Erythroblast (primary cell): ENCODE data around the gene CACNA2D4.

ENCODE experiments used
- DNase-seq, 2 experiments: peaks; one replicate each; lab custom pipeline; 2025; lab: John Stamatoyannopoulos, UW
- GATA1 ChIP-seq: IDR thresholded peaks from 2 replicates; pipeline ENCODE4 v1.6.1; 2011; ENCODE audit warnings: low read depth, mild to moderate bottlenecking, control low read depth, low read length, moderate library complexity
- POLR2A ChIP-seq: IDR thresholded peaks from 2 replicates; pipeline ENCODE4 v1.6.1; 2011; ENCODE audit warnings: mild to moderate bottlenecking, low read length

The CACNA2D4 gene

DNA sequence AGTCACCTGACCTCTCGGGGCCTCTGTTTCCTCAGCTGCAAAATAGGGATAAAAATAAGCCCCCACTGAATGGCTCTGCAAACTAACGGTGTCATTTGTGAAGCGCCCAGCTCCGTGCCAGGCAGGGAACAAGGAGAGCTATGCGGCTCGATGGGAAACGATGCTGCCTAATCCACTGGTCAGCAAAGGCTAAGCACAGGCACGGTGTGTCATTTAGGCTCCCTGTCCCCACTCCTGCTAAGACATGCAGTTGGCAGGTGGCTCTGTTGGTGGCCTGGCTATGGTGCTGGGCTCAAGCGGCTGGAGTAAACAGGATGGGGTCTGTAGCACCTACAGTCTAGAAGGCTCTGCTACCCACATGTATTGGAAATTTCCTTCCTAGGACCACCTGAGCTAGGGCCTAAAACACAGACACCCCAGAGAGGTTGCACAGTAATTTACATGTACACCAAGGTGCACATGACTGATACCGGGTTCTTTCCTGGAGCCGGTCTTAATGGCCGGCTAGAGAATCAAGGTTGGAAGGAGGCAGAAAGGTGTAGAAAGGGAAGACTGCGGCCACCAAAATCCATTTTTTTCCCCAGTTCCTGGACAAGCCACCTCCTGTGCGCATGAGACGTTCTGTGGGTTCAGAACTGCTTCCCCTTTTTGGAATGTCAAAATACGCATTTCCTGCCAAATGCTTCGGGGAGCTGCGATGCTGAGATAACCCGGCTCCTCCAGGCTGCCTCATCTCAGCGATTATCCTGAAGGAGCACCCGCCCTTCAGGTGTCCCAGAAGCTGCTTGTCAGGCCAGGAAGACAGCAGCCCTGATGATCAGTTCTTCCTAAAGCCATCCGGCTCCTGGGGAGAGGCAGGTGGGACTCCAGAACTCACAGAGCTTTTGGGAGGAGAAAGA is 1.0 kb downstream of the CACNA2D4 start:
- TF ChIP-seq GATA1, result no peak
- TF ChIP-seq POLR2A, result peak; percentile 68
- peak; percentile 71 to 78 for DNase-seq

DNA sequence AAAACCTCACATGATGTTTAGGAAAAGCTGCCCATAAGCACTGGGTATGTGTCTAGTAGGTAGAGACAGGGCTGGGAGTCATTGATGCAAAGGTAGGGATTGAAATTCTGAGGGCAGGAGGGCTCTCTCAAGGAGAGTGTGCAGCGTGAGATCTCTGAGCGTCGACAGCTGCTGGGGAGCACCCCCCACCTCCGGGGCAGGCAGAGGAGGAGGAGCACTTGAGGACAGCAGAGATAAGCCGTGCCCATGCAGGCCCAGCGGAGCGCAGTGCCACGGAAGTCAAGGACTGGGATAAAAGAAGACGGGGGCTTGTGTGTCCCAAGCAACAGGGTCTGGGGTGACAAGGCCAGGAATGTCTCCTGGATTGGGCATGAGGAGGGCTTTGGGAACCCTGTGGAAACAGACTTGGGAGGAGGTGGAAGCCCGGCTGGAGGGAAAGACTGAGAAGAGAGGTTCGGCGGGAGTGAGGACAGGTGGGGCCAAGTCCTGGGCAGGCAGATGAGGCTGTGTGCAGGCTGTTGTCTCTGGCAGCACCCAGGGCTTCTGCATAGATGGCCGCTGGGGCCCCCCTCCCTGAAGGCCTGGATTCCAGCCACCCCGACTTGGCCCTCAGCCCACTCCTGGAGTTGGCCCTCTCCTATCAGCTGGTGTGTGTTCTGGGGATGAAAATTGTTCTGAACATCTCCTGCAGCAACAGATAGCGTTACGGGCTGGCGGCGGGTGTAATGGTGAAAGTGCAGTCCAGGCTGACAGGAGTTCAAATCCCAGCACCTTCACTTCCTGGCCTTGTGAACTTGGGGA is 1.9 kb downstream of the CACNA2D4 start:
- TF ChIP-seq POLR2A, result peak; percentile 51
- TF ChIP-seq GATA1, result peak; percentile 14
- peak; percentile 93 to 94 for DNase-seq

DNA sequence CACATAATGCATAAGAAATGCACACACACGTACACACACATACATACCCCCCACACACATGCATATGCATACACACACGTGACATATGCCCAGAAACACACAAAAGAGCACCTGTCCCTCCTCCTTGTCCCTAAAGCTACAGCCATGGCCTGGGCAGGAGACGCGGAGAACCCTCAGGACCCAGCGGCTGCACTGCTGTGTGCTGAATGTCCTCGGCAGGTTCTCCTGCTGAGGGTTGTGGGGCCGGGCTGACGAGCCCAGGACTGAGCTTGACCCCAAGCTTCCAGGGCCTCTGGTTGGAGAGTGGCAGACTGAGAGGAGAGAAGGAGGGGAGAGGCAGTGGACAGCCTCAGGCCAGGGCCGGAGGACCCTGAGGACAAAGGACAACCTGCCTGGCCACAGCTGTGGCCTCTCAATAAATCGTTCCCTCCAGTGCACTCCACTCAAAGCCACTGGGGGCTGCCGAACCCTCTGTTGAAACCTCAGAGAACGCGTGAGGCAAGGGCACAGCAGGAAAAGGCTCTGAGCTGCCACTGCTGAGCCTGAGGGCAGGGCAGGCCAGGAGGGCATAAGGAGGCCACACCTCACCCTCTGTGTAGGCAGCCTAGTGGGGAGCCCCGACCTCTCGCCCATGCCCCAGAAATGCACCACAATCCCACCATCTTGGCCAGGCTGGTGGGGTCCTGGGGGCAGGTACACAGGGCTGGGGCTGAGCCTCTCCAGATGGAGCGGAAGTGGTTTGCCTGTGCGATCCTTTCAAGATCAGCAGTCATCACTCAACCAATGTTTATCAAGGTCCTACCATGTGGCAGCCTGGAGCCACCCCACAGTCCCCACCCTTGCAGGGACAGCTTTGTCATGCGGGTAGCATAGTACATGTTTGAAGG is 3.1 kb downstream of the CACNA2D4 start:
- TF ChIP-seq GATA1 (no peak), POLR2A (peak; percentile 64)
- peak; percentile 88 to 92 for DNase-seq

DNA sequence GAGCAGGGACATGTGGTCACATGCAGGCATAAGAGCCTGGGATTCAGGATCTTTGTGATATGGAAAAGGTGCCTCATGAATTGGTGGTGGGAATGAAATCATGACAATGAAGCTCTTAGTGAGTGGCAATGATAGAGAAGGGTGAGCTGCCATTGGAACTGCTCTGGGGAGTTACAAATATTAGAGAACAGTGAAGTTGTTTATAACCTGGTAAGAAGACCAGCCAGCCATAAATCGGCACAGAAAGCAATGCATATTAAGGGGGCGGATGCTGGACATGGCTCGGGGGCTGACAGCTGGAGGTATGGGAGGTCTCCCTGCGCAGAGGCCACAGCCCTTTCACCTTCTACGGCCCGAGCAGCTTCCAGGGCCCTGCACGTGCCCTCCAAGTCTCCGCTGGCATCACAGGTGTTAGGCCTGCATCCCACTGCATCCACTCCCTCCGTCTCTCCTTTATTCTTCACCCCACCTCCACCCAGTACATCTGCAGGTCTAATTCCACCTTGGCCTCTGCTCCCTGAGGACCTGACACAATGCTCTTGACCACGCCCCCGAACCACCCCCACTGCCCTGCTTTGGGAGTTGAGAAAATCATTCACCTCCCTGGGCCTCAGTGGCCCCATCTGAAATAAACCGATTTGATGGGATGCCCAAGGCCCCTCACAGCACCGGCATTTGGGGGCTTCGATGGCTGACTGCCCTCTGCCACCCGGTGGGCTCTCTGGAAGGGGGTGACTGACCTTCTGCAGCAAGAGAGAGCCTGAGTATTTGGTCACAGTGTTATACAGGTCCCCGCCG is 4.1 kb downstream of the CACNA2D4 start:
- TF ChIP-seq POLR2A (no peak), GATA1 (no peak)
- DNase-seq, result no peak

DNA sequence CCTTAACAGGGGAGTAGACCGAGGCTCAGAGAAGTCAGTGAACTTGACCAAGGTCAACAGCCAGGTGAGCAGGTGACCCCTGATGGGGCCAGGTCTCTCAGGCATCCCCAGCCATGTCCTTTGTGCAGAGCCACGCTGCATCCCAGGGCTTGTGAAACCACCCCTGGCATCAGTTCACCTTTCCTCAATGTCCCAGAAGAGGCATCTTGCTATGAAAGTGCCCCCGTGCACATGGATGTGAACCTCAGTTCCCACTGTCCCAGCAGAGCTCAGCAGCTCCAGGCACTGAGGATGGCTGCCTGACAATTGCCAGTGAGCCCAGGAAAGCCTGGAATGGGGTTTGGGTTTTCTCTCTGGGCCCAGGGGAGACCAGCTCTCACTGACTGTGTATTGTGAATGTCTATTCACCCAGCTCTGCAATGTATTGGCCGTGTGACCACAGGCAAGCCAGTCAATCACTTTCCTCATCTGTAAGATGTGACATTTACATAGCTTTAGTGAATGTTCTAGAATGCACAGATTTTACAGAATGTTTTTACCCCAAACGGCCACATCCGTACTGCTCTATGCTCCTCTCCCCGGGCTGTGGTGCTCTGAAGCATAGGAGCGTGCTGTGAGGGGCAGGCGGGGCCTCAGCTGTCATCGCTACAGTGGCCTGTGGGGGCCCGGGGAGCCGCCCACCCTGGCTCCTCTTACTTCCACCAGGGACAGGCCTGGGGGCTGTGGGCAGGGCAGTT is 4.9 kb downstream of the CACNA2D4 start:
- no peak for DNase-seq
- no peak for TF ChIP-seq POLR2A
- no peak for TF ChIP-seq GATA1

DNA sequence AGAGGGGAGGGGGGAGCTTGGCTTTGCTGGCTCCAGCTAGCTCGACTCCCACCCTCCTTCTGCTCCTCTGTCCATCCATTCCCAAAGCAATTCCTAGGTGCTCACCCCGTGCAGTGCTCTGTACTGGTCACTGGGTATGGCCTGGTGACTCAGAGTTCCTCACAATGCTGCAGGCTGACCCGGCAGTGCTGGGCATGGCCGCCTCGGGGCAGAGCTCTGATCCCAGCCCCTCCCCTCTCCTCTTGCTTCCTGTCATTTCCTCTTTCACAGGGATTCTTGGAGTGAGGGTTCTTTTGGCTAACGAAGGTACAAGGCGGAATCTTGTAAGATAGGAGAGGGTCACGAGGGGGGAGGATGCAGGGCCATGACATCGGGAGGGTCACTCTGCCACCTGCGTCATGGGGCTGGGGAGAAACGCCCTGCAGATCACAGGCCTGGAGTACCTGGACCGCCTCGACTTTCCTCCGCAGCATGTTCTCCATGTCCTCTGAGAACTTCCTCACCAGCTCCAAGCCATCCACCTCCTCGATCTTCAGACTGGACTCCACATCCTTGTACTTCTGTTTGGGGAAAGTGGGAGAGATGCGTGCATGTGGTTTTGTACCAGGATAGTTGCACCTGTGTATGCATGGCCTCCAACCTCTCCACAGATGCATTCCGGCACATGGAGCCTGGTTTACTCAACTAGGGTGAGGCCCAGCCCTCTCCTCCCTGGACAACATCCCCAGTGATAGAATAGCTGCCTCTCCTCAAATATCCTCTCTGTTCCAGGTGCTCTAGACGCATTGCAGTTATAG is 5.7 kb downstream of the CACNA2D4 start:
- no peak for DNase-seq
- TF ChIP-seq GATA1 (no peak), POLR2A (no peak)

DNA sequence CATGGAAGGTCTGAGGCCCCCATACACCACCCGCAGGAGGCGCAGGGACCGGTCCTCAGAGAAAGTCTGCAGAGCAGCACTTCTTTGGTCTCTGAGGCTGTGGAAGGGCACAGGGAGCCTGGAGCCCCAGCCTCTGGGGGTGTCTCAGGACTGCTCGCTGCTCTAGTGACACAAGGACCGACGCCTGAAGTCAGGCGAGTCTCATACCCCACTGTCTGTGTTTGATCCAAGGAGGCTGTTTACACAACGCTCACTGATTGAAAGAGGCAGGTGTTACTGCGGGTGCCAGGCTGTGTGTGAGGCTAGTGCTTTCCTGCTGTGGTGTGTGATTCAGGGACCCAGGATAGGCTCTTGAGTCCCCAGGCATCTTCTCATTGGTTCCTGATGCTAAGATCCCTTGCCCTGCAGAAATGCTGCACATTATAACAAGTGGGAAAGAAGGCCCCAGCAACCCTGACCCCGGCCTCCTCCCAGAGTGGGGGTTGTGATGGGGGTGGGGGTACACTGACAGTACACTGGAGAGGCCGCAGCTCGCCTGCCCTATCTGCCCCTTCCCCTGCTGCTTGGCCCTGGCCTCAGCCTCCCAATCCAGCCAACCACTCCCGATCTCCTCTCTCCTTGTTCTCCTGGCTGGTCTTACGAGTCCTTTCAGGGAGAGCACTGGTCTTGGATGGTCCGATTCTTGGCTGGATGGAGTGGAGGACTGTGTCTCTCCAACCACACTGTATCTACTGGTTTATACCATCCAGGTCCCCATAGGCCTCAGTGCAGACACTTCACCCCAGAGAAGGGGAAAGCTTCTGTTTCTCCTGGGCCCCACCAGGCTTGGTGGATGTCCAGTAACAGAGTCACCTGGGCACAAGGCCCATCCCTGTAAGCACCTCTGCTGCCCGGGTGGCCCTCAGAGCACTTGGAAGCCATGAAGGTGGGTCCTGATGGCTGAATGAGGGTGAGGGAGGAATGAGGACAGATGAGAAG is 6.6 kb downstream of the CACNA2D4 start:
- TF ChIP-seq POLR2A, result no peak
- no peak for TF ChIP-seq GATA1
- DNase-seq, result no peak

DNA sequence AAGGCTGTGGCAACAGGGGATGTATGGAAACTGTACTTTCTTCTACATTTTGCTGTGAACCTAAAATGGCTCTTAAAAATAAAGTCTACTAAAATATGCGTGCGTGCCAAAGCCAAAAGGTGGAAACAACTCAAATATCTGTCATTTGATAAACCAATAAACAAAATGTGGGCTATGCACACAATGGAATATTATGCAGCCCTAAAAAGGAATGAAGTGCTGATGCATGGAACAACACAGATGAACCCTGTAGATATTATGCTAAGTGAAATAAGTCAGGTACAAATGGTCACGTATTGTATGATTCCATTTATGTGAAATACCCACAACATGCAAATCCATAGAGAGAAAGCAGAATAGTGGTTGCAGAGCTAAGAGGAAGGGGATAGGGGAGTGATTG is 8.0 kb downstream of the CACNA2D4 start:
- TF ChIP-seq POLR2A, result no peak
- no peak for DNase-seq

DNA sequence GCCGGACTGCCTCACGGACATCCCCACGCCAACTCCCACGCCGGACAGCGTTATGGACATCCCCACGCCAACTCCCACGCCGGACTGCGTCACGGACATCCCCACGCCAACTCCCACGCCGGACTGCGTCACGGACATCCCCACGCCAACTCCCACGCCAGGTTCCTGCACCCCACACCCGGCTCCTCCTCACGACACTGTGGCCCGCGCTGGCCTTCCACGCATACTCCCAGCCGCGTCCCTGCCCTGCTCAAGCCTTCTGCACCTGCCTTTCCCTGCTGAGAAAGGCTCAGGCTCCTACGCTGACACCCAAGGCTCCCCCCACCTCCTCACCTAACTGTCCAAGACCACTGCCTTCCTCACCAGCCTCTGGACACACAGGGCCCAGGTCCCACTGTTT is 9.7 kb downstream of the CACNA2D4 start:
- TF ChIP-seq GATA1 (no peak), POLR2A (no peak)
- DNase-seq, result no peak
